ENCODE measurements around the gene KRTAP2-3. TPM values are rescaled to one million over a fixed set of nuclear protein-coding genes. Genes with fewer than 3 reads are reported as not detected.

Gene KRTAP2-3
- total and polyA plus RNA-seq, 2 experiments from 2014 or later = not detected

- no peaks in the 10 kb centered on the region for H3K4me1 Mint-ChIP-seq
- TF ChIP-seq, protein P1, sequence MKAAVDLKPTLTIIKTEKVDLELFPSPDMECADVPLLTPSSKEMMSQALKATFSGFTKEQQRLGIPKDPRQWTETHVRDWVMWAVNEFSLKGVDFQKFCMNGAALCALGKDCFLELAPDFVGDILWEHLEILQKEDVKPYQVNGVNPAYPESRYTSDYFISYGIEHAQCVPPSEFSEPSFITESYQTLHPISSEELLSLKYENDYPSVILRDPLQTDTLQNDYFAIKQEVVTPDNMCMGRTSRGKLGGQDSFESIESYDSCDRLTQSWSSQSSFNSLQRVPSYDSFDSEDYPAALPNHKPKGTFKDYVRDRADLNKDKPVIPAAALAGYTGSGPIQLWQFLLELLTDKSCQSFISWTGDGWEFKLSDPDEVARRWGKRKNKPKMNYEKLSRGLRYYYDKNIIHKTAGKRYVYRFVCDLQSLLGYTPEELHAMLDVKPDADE (IDR thresholded peaks at IDR 0.05) = no peak
- TF ChIP-seq CREB1 (CRISPR knock-in tag; IDR thresholded peaks at IDR 0.05; ENCODE audit: low read depth) (no peak), ZNF462 (CRISPR knock-in tag; IDR thresholded peaks at IDR 0.05) (no peak)
- Histone ChIP-seq H3F3A (replicated peaks; ENCODE audit: low read depth) (no peaks in the 10 kb centered on the region), H4K20me1 (replicated peaks; ENCODE audit: insufficient read depth) (no peaks in the 10 kb centered on the region), H3K9me2 (ENCODE audit: insufficient read depth) (no peaks in the 10 kb centered on the region; the same call in none of the 2 replicates), H3K4me2 (no peak overlapping the region), H3K27ac (ENCODE audit: low read depth) (no peak overlapping the region), H3K4me3 (no peak overlapping the region), H3K79me2 (replicated peaks; ENCODE audit: insufficient read depth) (no peaks in the 10 kb centered on the region), H2AFZ (no peak overlapping the region), H3K27me3 (ENCODE audit: insufficient read depth) (no peaks in the 10 kb centered on the region), H3K36me3 (ENCODE audit: insufficient read depth) (no peaks in the 10 kb centered on the region), H3K4me1 (ENCODE audit: insufficient read depth) (no peaks in the 10 kb centered on the region)
- ATAC-seq = no peak
- H3K27me3 Mint-ChIP-seq (ENCODE audit: insufficient read depth, low read depth, poor library complexity) = no peaks in the 10 kb centered on the region
- H3K36me3 Mint-ChIP-seq (ENCODE audit: low read depth) = no peaks in the 10 kb centered on the region
- H3K4me3 Mint-ChIP-seq = no peak overlapping the region
- H3K9me3 Mint-ChIP-seq = no peaks in the 10 kb centered on the region
- no peak overlapping the region for H3K27ac Mint-ChIP-seq
- no peak for DNase-seq (ENCODE audit: low spot score)
These were observed 9.1 kb upstream of the KRTAP2-3 start for GRCh38 chr17:41069031-41069430.

DNA sequence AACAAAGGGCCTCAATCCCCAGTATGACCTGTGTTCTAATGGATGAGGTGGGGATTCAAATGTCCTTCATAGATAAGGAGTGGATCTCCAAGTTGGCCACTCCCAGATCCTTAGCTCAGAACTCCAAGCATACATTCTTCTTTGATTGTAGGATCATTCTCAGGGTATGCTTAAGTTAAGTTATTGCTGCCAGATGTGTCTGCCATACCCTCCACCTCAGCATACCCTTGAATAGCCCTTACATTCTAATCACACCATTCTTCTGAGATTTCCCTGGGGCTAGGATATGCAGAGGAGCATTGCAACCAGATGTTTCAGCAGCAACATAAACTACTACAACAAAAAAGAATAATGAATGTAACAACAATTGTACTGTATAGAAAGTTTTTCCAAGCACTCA lies 7.4 kb upstream of the KRTAP2-3 start:
- no peak overlapping the region for H3K27ac ChIP-seq (ENCODE audit: low read depth)
- no peak overlapping the region for H3K27ac Mint-ChIP-seq
- TF ChIP-seq EZH2phosphoT487 (IDR thresholded peaks at IDR 0.05; ENCODE audit: unreplicated experiment) = no peak
- no peak for TF ChIP-seq JUNB (IDR thresholded peaks at IDR 0.05; ENCODE audit: unreplicated experiment)
- no peak for TF ChIP-seq CTCF (conservative IDR thresholded peaks at IDR 0.05; ENCODE audit: low read depth in 2 of 2)
- TF ChIP-seq STAT1 (IDR thresholded peaks at IDR 0.05; ENCODE audit: unreplicated experiment) = no peak

More for the DNA sequence above, 7.4 kb upstream of the KRTAP2-3 start:
- Histone ChIP-seq H2AFZ (no peak overlapping the region), H3K4me1 (ENCODE audit: insufficient read depth) (no peaks in the 10 kb centered on the region), H3K9me2 (ENCODE audit: insufficient read depth) (no peaks in the 10 kb centered on the region; the same call in none of the 2 replicates), H3K36me3 (ENCODE audit: insufficient read depth) (no peaks in the 10 kb centered on the region), H3K4me3 (no peak overlapping the region), H3F3A (replicated peaks; ENCODE audit: low read depth) (no peaks in the 10 kb centered on the region), H4K20me1 (replicated peaks; ENCODE audit: insufficient read depth) (no peaks in the 10 kb centered on the region), H3K4me2 (no peak overlapping the region), H3K27me3 (ENCODE audit: insufficient read depth) (no peaks in the 10 kb centered on the region), H3K79me2 (replicated peaks; ENCODE audit: insufficient read depth) (no peaks in the 10 kb centered on the region)
- no peaks in the 10 kb centered on the region for H3K27me3 Mint-ChIP-seq (ENCODE audit: insufficient read depth, low read depth, poor library complexity)
- H3K4me1 Mint-ChIP-seq = no peaks in the 10 kb centered on the region
- ATAC-seq (no peak), DNase-seq (ENCODE audit: low spot score) (no peak)
- H3K4me3 Mint-ChIP-seq = no peak overlapping the region
- H3K36me3 Mint-ChIP-seq (ENCODE audit: low read depth) = no peaks in the 10 kb centered on the region
- H3K9me3 Mint-ChIP-seq = no peaks in the 10 kb centered on the region

Data from GM23338 (cell line).